Mucosa of descending colon (tissue), 3 donors: ENCODE data around the gene RASGRP2. TPM values are rescaled to one million over a fixed set of nuclear protein-coding genes. Genes with fewer than 3 reads are reported as not detected.
A peak's percentile ranks its signal among the peaks of the same experiment; 100 is the strongest.

Source experiments
- ATAC-seq: fragments of 200-7000 bp; cut with Tn5 transposase; one replicate; pipeline ENCODE4 v1.9.1; 2020; ENCODE audit warnings: mild to moderate bottlenecking, moderate library complexity
- DNase-seq, 3 donors: peaks; one replicate each; pipeline ENCODE4 v3.0.0-alpha.2; 2020
- H3K36me3 ChIP-seq: fragments of 200-600 bp; one replicate; pipeline ENCODE4 v1.8.0; 2021; ENCODE audit warnings: low read depth, mild to moderate bottlenecking
- H3K4me1 ChIP-seq: fragments of 200-600 bp; one replicate; pipeline ENCODE4 v1.8.0; 2021; ENCODE audit warnings: low read depth, mild to moderate bottlenecking
- H3K4me3 ChIP-seq: fragments of 200-600 bp; one replicate; pipeline ENCODE4 v1.8.0; 2021; ENCODE audit warnings: mild to moderate bottlenecking
- H3K9me3 ChIP-seq: fragments of 200-600 bp; one replicate; pipeline ENCODE4 v1.8.0; 2021; ENCODE audit warnings: mild to moderate bottlenecking
- CTCF ChIP-seq: fragments of 200-600 bp; IDR thresholded peaks from one replicate; pipeline ENCODE4 v1.8.0; 2022; ENCODE audit warnings: antibody characterized with exemption, mild to moderate bottlenecking
- intact Hi-C, 2 donors: fragments of 100-400 bp; cut with DNase I in 1 of 2; cut with micrococcal nuclease in 1 of 2; formaldehyde crosslinking; loops; one replicate each; pipeline versions ENCODE4 v1.11.0 to v1.11.1; 2022; cut with DNase I, micrococcal nuclease
- total RNA-seq, 3 donors: library from RNA; stranded (reverse); fragmentation: NEBNext Ultra II Directional in 2 of 3; extraction: Animal tissue kit (Norgen Biotek cat#: 25700) in 2 of 3; gene quantifications; one replicate each; pipeline versions ENCODE4 v1.2.1 to v1.2.4, GENCODE V29; 2021 to 2023
- donor health status: DM: no; HTN: no; CAD: no; lungs with moderate emphysema.
- donor health status: DM: no; HTN: no; CAD: no.
- donor health status: DM: no; HTN: yes; CAD: no.

The RASGRP2 gene
- total RNA-seq, 3 donors from 2014 or later: 3.3 to 25.6 (median 9.7) TPM

DNA sequence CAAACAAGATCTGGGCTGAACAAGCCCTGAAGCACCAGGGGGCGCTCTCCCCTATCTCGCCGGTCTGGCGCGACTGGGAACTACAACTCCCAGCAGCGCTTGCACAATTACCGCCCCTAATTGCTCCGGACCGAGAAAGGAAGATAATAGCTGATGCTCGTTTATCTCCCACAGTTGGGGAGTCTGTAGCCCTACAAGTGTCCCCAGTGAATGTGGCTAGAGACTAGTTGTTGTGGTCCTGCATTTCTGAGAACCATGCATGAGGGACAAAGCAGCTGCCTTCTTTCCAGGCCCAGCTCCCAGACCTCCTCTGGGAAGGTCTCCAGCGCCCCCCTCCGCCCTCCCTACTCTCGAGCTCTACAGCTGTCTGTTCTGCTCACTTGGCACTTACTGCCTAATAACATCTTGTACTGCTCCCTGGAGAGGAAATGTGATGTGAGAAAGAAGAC lies 55.4 kb downstream of the RASGRP2 start:
- Histone ChIP-seq H3K4me3 (no peak overlapping the region), H3K36me3 (no peaks in the 10 kb centered on the region), H3K4me1 (no peaks in the 10 kb centered on the region), H3K9me3 (no peaks in the 10 kb centered on the region)
- DNase-seq: peak; percentile 84 to 91 (median 87)
- peak; percentile 67 for TF ChIP-seq CTCF
- peak; percentile 94 for ATAC-seq
- intact Hi-C loops: loop anchor here in 1 of 2 donors (5.0 kb wide), 1 partner anchor 39 kb away; no protein-coding TSS in a partner anchor

DNA sequence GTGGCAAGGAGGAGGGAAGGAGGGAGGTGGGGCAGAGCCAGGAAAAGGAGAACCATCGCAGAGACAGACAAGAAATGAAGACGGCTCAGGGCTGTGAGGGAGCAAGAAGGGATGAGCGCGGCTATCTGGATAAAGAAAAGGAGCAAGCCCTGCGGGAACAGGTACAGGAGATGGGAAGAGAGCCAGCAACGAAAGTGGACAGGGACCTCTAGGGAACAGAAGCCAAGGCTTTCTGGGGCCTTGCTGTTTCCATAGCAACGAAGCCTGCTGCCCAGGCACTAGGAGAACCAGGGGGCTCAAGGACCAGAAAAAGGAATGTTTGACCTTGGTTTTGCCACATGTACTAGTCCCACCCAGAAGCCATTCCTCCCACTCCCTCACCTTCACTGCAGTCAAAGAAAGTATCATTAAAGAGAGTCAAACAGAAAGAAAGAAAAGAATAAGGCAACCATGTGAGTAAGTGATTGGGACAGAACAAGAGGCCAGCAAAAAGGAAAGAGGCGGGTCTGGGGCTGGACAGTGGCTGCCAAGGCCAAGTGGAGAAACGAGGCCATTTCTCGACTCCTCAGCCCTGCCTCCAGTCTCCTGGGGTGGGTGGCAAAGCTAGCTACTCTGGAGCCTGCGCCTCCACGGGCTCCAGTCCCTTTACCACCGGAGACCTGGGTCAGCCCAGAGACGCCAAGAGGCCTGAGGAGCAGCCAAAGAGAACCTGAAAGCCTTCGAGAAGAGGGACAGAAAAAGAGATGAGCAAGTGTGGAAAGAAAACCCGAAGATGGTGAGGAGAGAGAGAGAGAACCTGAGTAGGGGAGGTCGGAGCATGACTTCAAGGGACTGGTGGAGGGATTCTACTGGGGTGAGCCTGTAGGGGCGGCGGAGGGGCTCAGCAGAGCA lies 56.1 kb downstream of the RASGRP2 start:
- H3K4me3 ChIP-seq: no peak overlapping the region
- ATAC-seq (no peak), DNase-seq (no peak)
- no peak for TF ChIP-seq CTCF
- no peaks in the 10 kb centered on the region for H3K4me1 ChIP-seq
- no peaks in the 10 kb centered on the region for H3K36me3 ChIP-seq
- intact Hi-C loops: loop anchor here in 1 of 2 donors (5.0 kb wide), 1 partner anchor 39 kb away; no protein-coding TSS in a partner anchor
- H3K9me3 ChIP-seq: no peaks in the 10 kb centered on the region

DNA sequence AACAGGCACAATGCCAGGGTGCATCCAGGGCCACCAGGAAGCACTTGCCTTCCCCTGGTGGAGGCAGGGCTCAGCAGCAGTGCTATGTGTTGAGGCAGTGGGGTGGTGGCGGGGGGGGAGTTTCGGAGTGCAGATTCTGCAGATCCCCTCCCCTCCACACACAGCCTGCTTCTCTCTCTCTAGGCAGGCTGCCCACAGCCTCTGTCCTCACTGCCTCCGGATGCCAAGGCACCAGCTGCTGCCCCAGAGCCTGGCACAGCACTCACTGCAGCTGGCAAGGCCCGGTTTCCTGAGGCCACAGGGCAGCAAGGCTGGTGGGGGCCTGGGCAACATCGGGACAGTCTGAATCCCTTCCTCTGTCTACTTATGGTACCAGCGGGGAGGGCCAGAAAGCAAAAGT lies 56.7 kb downstream of the RASGRP2 start:
- ATAC-seq: no peak
- intact Hi-C loops: loop anchor here in 1 of 2 donors (5.0 kb wide), 1 partner anchor 40 kb away; no protein-coding TSS in a partner anchor
- H3K4me1 ChIP-seq: no peaks in the 10 kb centered on the region
- H3K4me3 ChIP-seq: no peak overlapping the region
- no peaks in the 10 kb centered on the region for H3K36me3 ChIP-seq
- peak in 1 of 3 donors; percentile 14 for DNase-seq
- no peaks in the 10 kb centered on the region for H3K9me3 ChIP-seq
- no peak for TF ChIP-seq CTCF

- DNase-seq (no peak), ATAC-seq (no peak)
- H3K4me1 ChIP-seq: no peaks in the 10 kb centered on the region
- H3K4me3 ChIP-seq: no peak overlapping the region
- no peaks in the 10 kb centered on the region for H3K9me3 ChIP-seq
- no peaks in the 10 kb centered on the region for H3K36me3 ChIP-seq
- intact Hi-C loops: loop anchor here in 1 of 2 donors (5.0 kb wide), 1 partner anchor 41 kb away; no protein-coding TSS in a partner anchor
- TF ChIP-seq CTCF: no peak
These were observed 57.3 kb downstream of the RASGRP2 start for GRCh38 chr11:64686466-64687170.

- DNase-seq (no peak), ATAC-seq (no peak)
- H3K36me3 ChIP-seq: no peaks in the 10 kb centered on the region
- TF ChIP-seq CTCF: no peak
- no peaks in the 10 kb centered on the region for H3K9me3 ChIP-seq
- no peaks in the 10 kb centered on the region for H3K4me1 ChIP-seq
- intact Hi-C loops: loop anchor here in 1 of 2 donors (5.0 kb wide), 1 partner anchor 42 kb away; no protein-coding TSS in a partner anchor
- H3K4me3 ChIP-seq: no peak overlapping the region
These were observed 58.4 kb downstream of the RASGRP2 start for GRCh38 chr11:64685536-64685935.
